CD4-positive, alpha-beta memory T cell (primary cell): Measurements from ENCODE around the gene ADAM15. TPM values are rescaled to one million over a fixed set of nuclear protein-coding genes. Genes with fewer than 3 reads are reported as not detected.
A peak's percentile ranks its signal among the peaks of the same experiment; 100 is the strongest.

Source experiments
- CTCF ChIA-PET: fragments of 350-600 bp; sonication (Branson Sonifier 250); formaldehyde crosslinking; loops from one replicate; lab custom pipeline; 2021; ENCODE audit warnings: inconsistent platforms; ENCODE audit not compliant: partially characterized antibody; lab: Charles Lee
- POLR2A ChIA-PET: fragments of 350-600 bp; sonication (Branson Sonifier 250); formaldehyde crosslinking; loops from one replicate; lab custom pipeline; 2021; ENCODE audit not compliant: partially characterized antibody; lab: Charles Lee
- DNase-seq, 5 donors: peaks; one replicate each; pipeline versions ENCODE4 v3.0.0 to v3.0.0-alpha.2; 2020 to 2022; ENCODE audit warnings: mixed read lengths in 1 of 5
- H3K27ac ChIP-seq: one replicate; pipeline ENCODE4 v1.7.0; 2013; ENCODE audit warnings: low read depth, low read length
- H3K27me3 ChIP-seq: 2 replicates; pipeline ENCODE4 v1.7.0; 2013; ENCODE audit warnings: mild to moderate bottlenecking, low read length, moderate library complexity; ENCODE audit not compliant: insufficient read depth
- H3K36me3 ChIP-seq: 2 replicates; pipeline ENCODE4 v1.7.0; 2013; ENCODE audit warnings: mild to moderate bottlenecking, low read length, moderate library complexity; ENCODE audit not compliant: insufficient read depth
- H3K4me1 ChIP-seq: 2 replicates; pipeline ENCODE4 v1.7.0; 2013; ENCODE audit warnings: mild to moderate bottlenecking, low read length, moderate library complexity; ENCODE audit not compliant: insufficient read depth
- H3K4me3 ChIP-seq, 2 donors: one replicate each; pipeline ENCODE4 v1.7.0; 2013; ENCODE audit warnings: low read length in 2 of 2, mild to moderate bottlenecking in 1 of 2
- H3K9me3 ChIP-seq, 2 donors: one replicate each; pipeline ENCODE4 v1.7.0; 2013; ENCODE audit warnings: low read length in 2 of 2, control low read depth in 1 of 2; ENCODE audit not compliant: control insufficient read depth in 1 of 2
- H3K27ac Mint-ChIP-seq, 7 donors: one replicate each; pipeline ENCODE4 v1.8.0; 2020 to 2021; ENCODE audit warnings: mixed read lengths in 7 of 7, mild to moderate bottlenecking in 6 of 7, inconsistent platforms in 3 of 7, moderate library complexity in 3 of 7
- H3K27me3 Mint-ChIP-seq, 2 donors: one replicate each; pipeline ENCODE4 v1.8.0; 2020 to 2021; ENCODE audit warnings: mixed read lengths in 2 of 2
- H3K36me3 Mint-ChIP-seq, 2 donors: one replicate each; pipeline ENCODE4 v1.8.0; 2020 to 2021; ENCODE audit warnings: mixed read lengths in 2 of 2, inconsistent platforms in 1 of 2, mild to moderate bottlenecking in 1 of 2
- H3K4me1 Mint-ChIP-seq, 4 donors: one replicate each; pipeline ENCODE4 v1.8.0; 2020 to 2021; ENCODE audit warnings: mixed read lengths in 4 of 4, mild to moderate bottlenecking in 1 of 4
- H3K4me3 Mint-ChIP-seq, 8 donors: one replicate each; pipeline ENCODE4 v1.8.0; 2020 to 2021; ENCODE audit warnings: mixed read lengths in 8 of 8, mild to moderate bottlenecking in 7 of 8, moderate library complexity in 6 of 8, inconsistent platforms in 3 of 8
- H3K9me3 Mint-ChIP-seq, 8 donors: one replicate each; pipeline ENCODE4 v1.8.0; 2020 to 2021; ENCODE audit warnings: mixed read lengths in 8 of 8, mild to moderate bottlenecking in 5 of 8, inconsistent platforms in 3 of 8, moderate library complexity in 1 of 8
- intact Hi-C: fragments of 100-400 bp; cut with micrococcal nuclease; formaldehyde crosslinking; loops from one replicate; pipeline ENCODE4 v1.15.1; 2023
- polyA plus RNA-seq, 2 donors: library from polyadenylated mRNA; unstranded; fragments of 300-500 nt; fragmentation: Illumina TruSeq; gene quantifications; one replicate each; pipeline ENCODE4 v1.2.3, GENCODE V29; 2021
- total RNA-seq, 2 experiments: library from RNA; stranded (reverse); gene quantifications; one replicate each; pipeline ENCODE4 v1.2.3, GENCODE V29; 2021

The ADAM15 gene
- total and polyA plus RNA-seq, 4 experiments from 2014 or later, result 14.8 to 39.8 (median 25.9) TPM

DNA sequence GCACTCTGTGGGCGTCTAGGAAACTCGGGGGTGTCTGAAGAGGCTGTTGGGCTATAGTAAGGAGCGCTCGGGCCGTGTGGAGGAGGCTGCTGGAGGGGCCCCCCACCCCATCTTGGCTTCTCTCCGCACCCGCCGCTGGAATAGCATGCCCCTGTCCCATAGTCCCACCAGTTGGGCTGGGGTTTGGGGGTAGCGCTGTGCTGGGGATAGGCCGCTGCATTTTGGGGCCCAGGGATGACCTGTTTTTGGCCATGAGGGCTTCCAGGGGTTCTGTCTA, 28.0 kb downstream of the ADAM15 start:
- Histone ChIP-seq H3K9me3 (no peaks in the 10 kb centered on the region), H3K27me3 (peaks cover 30% of the 10 kb centered on the region), H3K4me1 (peaks cover 54% of the 10 kb centered on the region), H3K27ac (no peak overlapping the region), H3K36me3 (no peaks in the 10 kb centered on the region), H3K4me3 (peak overlapping the region; percentile 41 to 42)
- Mint-ChIP-seq H3K27ac (peak overlapping the region in 6 of 7 donors; percentile 60 to 84 (median 72)), H3K4me3 (peak overlapping the region; percentile 82 to 93 (median 86)), H3K4me1 (peaks cover 23 to 62% (median 40%) of the 10 kb centered on the region in 4 donors), H3K27me3 (peaks cover 11 to 27% of the 10 kb centered on the region in 2 donors), H3K36me3 (no peaks in the 10 kb centered on the region), H3K9me3 (no peaks in the 10 kb centered on the region)
- ChIA-PET POLR2A (interaction anchor here (0.9 to 2.9 kb wide), 6 partner anchors 8 to 51 kb away, joined by 3 to 16 read pairs (median 6); partner anchors contain the start of genes ADAM15 and EFNA4), CTCF (interaction anchor here (0.8 to 2.4 kb wide), 5 partner anchors 17 to 54 kb away, joined by 3 to 10 read pairs (median 3); partner anchors contain the start of gene EFNA4)
- DNase-seq, result no peak
- intact Hi-C loops, result no loop called here

DNA sequence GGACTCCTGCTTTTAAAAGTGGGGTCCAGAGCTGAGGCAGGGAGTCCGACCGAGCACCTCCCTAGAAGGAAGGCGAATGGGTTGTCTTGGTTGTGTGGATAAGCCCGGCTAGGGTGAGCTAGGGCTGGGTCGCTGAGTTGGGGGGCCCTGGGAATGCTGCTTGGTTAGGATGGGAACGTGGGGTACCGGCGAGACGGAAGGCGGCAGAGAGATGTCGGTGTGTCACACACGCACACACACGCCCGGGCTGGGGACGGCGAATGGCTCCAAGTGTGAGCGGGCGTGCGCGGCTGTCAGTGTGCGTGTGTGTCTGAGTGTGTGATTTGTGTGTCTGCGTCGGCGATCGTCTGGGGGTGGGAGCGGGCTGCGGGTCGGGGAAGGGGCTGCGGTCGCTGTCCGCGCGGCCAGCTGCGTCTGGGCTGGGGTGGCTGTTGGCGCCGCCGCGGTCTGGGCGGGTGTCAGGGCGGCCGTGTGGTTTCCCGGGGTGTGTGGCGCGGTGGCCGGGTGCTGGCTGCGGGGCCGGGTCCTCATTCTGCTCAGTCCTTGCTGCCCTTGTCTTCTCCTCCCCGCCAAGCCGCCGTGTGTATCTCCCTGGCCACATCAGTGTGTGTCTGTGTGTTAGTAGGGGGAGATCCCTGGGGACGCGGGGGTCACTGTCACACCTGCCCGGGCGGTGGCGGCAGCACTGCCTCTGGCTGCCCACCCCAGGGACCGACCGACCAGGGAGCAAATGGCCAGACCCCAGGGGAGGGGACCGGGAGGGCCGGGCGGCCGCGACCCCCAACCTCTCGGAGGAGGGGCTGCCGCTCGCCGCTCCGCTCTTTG, 28.6 kb downstream of the ADAM15 start:
- Histone ChIP-seq H3K36me3 (no peaks in the 10 kb centered on the region), H3K4me1 (peaks cover 59% of the 10 kb centered on the region), H3K9me3 (no peaks in the 10 kb centered on the region), H3K27ac (no peak overlapping the region), H3K4me3 (peak overlapping the region; percentile 41 to 42), H3K27me3 (peaks cover 34% of the 10 kb centered on the region)
- POLR2A ChIA-PET, result interaction anchor here (0.9 to 2.9 kb wide), 11 partner anchors 9 to 124 kb away, joined by 3 to 16 read pairs (median 5); partner anchors contain the start of genes ADAM15, EFNA4 and PBXIP1
- Mint-ChIP-seq H3K9me3 (no peaks in the 10 kb centered on the region), H3K27ac (peak overlapping the region in 6 of 7 donors; percentile 65 to 84 (median 72)), H3K27me3 (peaks cover 13 to 33% of the 10 kb centered on the region in 2 donors), H3K36me3 (peaks cover 0 to under 1% of the 10 kb centered on the region in 2 donors), H3K4me1 (peaks cover 28 to 65% (median 43%) of the 10 kb centered on the region in 4 donors), H3K4me3 (peak overlapping the region; percentile 82 to 93 (median 86))
- DNase-seq, result peak in 1 of 5 donors; percentile 32
- CTCF ChIA-PET, result interaction anchor here (0.8 to 2.4 kb wide), 4 partner anchors 14 to 35 kb away, joined by 3 to 10 read pairs (median 5); partner anchors contain the start of gene EFNA4
- intact Hi-C loops, result loop anchor here (1.0 to 5.0 kb wide), 2 partner anchors 8 to 602 kb away; no protein-coding TSS in a partner anchor

- H3K36me3 ChIP-seq, result no peaks in the 10 kb centered on the region
- peak overlapping the region; percentile 12 to 39 for H3K4me3 ChIP-seq
- no peaks in the 10 kb centered on the region for H3K9me3 ChIP-seq
- peaks cover 34% of the 10 kb centered on the region for H3K27me3 ChIP-seq
- H3K9me3 Mint-ChIP-seq, result no peaks in the 10 kb centered on the region
- peaks cover 13 to 35% of the 10 kb centered on the region in 2 donors for H3K27me3 Mint-ChIP-seq
- DNase-seq, result peak in 1 of 5 donors; percentile 36
- POLR2A ChIA-PET, result interaction anchor here (0.9 to 2.9 kb wide), 10 partner anchors 10 to 137 kb away, joined by 3 to 16 read pairs (median 4); partner anchors contain the start of genes EFNA4, PBXIP1 and PYGO2
- peaks cover 31 to 71% (median 44%) of the 10 kb centered on the region in 4 donors for H3K4me1 Mint-ChIP-seq
- H3K4me1 ChIP-seq, result peaks cover 62% of the 10 kb centered on the region
- CTCF ChIA-PET, result interaction anchor here (0.9 to 1.9 kb wide), 4 partner anchors 10 to 35 kb away, joined by 5 to 7 read pairs (median 5); no protein-coding TSS in a partner anchor
- peaks cover 0 to 3% of the 10 kb centered on the region in 2 donors for H3K36me3 Mint-ChIP-seq
- intact Hi-C loops, result loop anchor here (1.0 to 5.0 kb wide), 2 partner anchors 9 to 603 kb away; no protein-coding TSS in a partner anchor
- no peak overlapping the region for H3K27ac ChIP-seq
- H3K4me3 Mint-ChIP-seq, result peak overlapping the region; percentile 79 to 89 (median 84)
- peak overlapping the region in 1 of 7 donors; percentile 84 for H3K27ac Mint-ChIP-seq
Observed at GRCh38 chr1:155080312-155081228, 29.5 kb downstream of the ADAM15 start.

- H3K9me3 Mint-ChIP-seq, result no peaks in the 10 kb centered on the region
- Histone ChIP-seq H3K4me3 (peak overlapping the region in 1 of 2 donors; percentile 41), H3K27ac (no peak overlapping the region), H3K9me3 (no peaks in the 10 kb centered on the region), H3K4me1 (peaks cover 73% of the 10 kb centered on the region), H3K27me3 (peaks cover 34% of the 10 kb centered on the region), H3K36me3 (no peaks in the 10 kb centered on the region)
- ChIA-PET CTCF (interaction anchor here (1.4 to 5.0 kb wide), 5 partner anchors 11 to 31 kb away, joined by 3 to 74 read pairs (median 6); partner anchors contain the start of genes ADAM15 and EFNA4), POLR2A (interaction anchor here (0.9 to 2.9 kb wide), 8 partner anchors 11 to 138 kb away, joined by 3 to 16 read pairs (median 4); partner anchors contain the start of genes EFNA4, PBXIP1 and PYGO2)
- peaks cover 13 to 35% of the 10 kb centered on the region in 2 donors for H3K27me3 Mint-ChIP-seq
- intact Hi-C loops, result loop anchor here (5.0 kb wide), 1 partner anchor 604 kb away; no protein-coding TSS in a partner anchor
- H3K4me3 Mint-ChIP-seq, result peak overlapping the region; percentile 79 to 89 (median 84)
- H3K36me3 Mint-ChIP-seq, result peaks cover 0 to 3% of the 10 kb centered on the region in 2 donors
- peak overlapping the region in 5 of 7 donors; percentile 1 to 93 (median 67) for H3K27ac Mint-ChIP-seq
- peaks cover 33 to 69% (median 47%) of the 10 kb centered on the region in 4 donors for H3K4me1 Mint-ChIP-seq
- peak in 1 of 5 donors; percentile 39 for DNase-seq
Observed at GRCh38 chr1:155081472-155082300, 30.6 kb downstream of the ADAM15 start.

DNA sequence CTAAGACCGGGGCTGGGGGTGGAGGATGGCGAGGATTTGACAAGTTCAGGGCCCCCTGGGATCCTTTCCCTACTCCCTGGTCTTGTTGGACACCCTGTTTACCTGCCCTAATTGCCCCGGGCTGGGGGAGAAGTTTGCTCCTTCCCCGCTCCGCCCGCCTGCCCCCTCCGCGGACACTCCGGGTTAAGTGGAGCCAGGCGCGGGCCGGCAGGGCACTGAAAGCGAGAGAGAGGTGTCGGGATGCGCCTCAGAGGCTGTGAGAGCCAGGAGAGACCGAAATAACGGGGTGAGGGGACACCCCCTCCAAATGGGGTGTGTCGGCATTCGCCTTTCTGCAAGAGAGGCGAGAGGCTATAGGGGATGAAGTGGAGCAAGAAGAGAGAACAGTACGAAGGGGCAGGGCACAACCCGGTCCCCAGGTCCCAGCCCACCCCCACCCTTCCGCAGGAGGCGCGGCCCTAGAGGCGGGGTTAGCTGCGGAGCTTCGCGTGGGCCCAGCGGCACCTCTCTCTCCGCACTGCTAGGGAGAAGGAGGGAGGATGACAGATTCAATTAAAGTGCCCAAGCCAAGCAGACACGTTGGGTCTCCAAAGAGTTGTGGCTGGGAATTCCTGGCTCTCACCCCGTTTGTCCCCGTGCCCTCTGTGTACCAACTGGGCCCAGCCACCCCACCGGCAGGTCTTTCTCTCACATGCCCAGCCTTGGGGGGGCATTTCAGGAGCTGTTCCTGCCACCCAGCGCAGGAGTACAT, 31.4 kb downstream of the ADAM15 start:
- POLR2A ChIA-PET, result interaction anchor here (1.5 kb wide), 1 partner anchor 146 kb away, joined by 3 read pairs; the partner anchor contains the start of gene PMVK
- no peaks in the 10 kb centered on the region for H3K9me3 Mint-ChIP-seq
- Histone ChIP-seq H3K4me1 (peaks cover 74% of the 10 kb centered on the region), H3K27me3 (peaks cover 34% of the 10 kb centered on the region), H3K9me3 (no peaks in the 10 kb centered on the region), H3K4me3 (peak overlapping the region in 1 of 2 donors; percentile 41), H3K27ac (no peak overlapping the region), H3K36me3 (no peaks in the 10 kb centered on the region)
- CTCF ChIA-PET, result interaction anchor here (1.5 to 5.0 kb wide), 3 partner anchors 17 to 32 kb away, joined by 3 to 74 read pairs (median 6); partner anchors contain the start of genes ADAM15 and EFNA4
- H3K27me3 Mint-ChIP-seq, result peaks cover 13 to 35% of the 10 kb centered on the region in 2 donors
- peaks cover 33 to 63% (median 46%) of the 10 kb centered on the region in 4 donors for H3K4me1 Mint-ChIP-seq
- peaks cover 0 to 3% of the 10 kb centered on the region in 2 donors for H3K36me3 Mint-ChIP-seq
- peak overlapping the region in 2 of 7 donors; percentile 53 to 54 for H3K27ac Mint-ChIP-seq
- peak overlapping the region in 6 of 8 donors; percentile 38 to 83 (median 58) for H3K4me3 Mint-ChIP-seq
- intact Hi-C loops, result loop anchor here (5.0 kb wide), 1 partner anchor 605 kb away; no protein-coding TSS in a partner anchor
- peak in 1 of 5 donors; percentile 59 for DNase-seq
